Amniotic stem cell (primary cell): Measurements from ENCODE around the gene PLPPR4.

Experiments used
- DNase-seq: peaks from one replicate; lab custom pipeline; 2025; lab: John Stamatoyannopoulos, UW

PLPPR4 gene

GRCh38 chr1:99348397-99349132 is 84.3 kb downstream of the PLPPR4 start:
- DNase-seq = no peak

- DNase-seq = no peak
Measured at GRCh38 chr1:99352821-99353220, 88.5 kb downstream of the PLPPR4 start.

- DNase-seq = no peak
Measured at GRCh38 chr1:99358770-99359169, 94.5 kb downstream of the PLPPR4 start.
